HAP-1 (cell line): Measurements from ENCODE around the gene RAD51B.

Experiments used
- DNase-seq, 2 experiments: peaks; one replicate each; pipeline ENCODE4 v3.0.0-alpha.2; 2016 to 2020; ENCODE audit warnings: low spot score in 2 of 2
- H3K27me3 ChIP-seq: fragments of 250-450 bp; sonication (Bioruptor Pico); 2 replicates; pipeline ENCODE4 v1.5.1; 2020; ENCODE audit warnings: low read depth, mild to moderate bottlenecking, moderate library complexity
- H3K36me3 ChIP-seq: fragments of 250-450 bp; sonication (Bioruptor Pico); replicated peaks from 2 replicates; pipeline ENCODE4 v1.5.1; 2020; ENCODE audit warnings: mild to moderate bottlenecking
- H3K4me1 ChIP-seq: fragments of 250-450 bp; sonication (Bioruptor Pico); 2 replicates; pipeline ENCODE4 v1.5.1; 2020; ENCODE audit warnings: mild to moderate bottlenecking
- H3K4me3 ChIP-seq: fragments of 250-450 bp; sonication (Bioruptor Pico); 2 replicates; pipeline ENCODE4 v1.5.1; 2020; ENCODE audit warnings: mild to moderate bottlenecking, moderate library complexity
- H3K9me3 ChIP-seq: fragments of 250-450 bp; sonication (Bioruptor Pico); 2 replicates; pipeline ENCODE4 v1.5.1; 2020; ENCODE audit warnings: mild to moderate bottlenecking, moderate library complexity
- in situ Hi-C: fragments of 300-500 bp; cut with MboI; formaldehyde crosslinking; loops from 3 replicates; pipeline ENCODE4 v1.14.3; 2020; ENCODE audit warnings: low sequenced_read_pairs, inconsistent platforms, mixed read lengths

The RAD51B gene

DNA sequence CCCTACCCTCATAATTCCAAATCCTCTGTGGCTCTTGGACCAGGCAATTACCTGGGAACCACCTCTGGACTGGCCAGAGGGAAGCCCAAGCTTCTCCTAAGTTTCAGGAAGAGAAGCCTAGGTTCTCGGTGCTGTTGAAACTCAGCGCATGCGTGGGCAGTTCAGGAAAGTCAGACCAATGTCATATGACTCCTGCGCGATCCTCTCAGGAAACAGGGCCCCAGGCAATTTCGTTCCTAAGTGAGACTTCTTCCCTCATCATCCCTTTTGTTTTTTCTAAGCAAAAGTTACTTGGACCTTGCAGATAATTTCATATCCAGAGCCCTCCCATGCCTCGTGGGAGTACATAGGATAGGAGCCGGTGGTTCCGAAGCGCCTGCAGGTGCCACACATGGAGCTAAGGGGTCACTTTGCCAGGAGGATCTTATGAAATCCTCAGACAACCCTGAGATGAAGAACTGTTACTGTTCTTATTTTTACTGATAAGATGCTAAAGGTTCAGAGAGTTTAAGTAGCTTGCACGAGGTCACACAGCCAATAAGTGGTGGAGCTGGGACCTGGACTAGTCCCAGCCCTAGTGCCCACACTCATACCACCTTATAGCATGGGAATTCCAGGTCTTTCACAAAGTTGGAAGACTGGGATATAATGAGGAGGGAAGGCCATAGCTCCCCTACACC is 805.1 kb downstream of the RAD51B start:
- in situ Hi-C loops, result no loop called here

DNA sequence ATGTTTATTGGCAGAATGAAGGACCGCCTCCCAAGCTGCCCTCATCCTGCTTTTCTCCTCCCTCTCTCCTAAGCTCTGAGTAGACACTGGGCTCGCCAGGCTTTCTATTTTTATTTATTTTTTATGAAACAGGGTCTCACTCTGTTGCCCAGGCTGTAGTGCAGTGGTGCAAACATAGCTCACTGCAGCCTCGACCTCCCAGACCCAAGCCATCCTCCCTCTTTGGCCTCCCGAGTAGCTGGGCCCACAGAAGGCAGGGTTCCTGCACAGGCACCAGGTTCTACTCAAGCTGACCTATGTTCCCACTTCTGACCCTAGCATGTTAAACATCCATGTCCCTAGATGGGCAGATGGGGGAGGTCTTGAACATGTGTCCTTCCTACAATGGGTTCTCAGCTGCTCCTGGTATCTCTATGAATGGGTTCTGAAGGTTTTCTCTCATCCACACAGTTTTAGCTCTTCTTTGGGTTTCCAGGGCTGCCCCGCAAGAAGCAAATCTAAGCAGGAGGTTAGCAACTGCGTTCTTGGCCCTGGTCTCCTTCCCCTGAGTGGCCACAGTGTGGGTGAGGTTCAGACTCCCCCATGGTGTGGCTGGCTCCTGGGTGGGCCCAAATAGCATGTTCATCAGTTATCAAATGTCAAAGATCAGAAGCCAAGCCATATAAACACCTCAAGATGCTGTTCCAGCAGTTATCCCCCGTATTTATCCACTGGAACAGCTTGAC is 805.9 kb downstream of the RAD51B start:
- Histone ChIP-seq H3K36me3 (no peaks in the 10 kb centered on the region), H3K4me3 (no peak overlapping the region), H3K4me1 (no peaks in the 10 kb centered on the region), H3K27me3 (no peaks in the 10 kb centered on the region), H3K9me3 (no peaks in the 10 kb centered on the region)
- DNase-seq, result no peak
- in situ Hi-C loops, result no loop called here

More for the DNA sequence above, 805.1 kb downstream of the RAD51B start:
- no peak overlapping the region for H3K4me3 ChIP-seq
- H3K4me1 ChIP-seq, result no peaks in the 10 kb centered on the region
- DNase-seq, result no peak
- no peaks in the 10 kb centered on the region for H3K9me3 ChIP-seq
- H3K27me3 ChIP-seq, result no peaks in the 10 kb centered on the region
- H3K36me3 ChIP-seq, result no peaks in the 10 kb centered on the region

DNA sequence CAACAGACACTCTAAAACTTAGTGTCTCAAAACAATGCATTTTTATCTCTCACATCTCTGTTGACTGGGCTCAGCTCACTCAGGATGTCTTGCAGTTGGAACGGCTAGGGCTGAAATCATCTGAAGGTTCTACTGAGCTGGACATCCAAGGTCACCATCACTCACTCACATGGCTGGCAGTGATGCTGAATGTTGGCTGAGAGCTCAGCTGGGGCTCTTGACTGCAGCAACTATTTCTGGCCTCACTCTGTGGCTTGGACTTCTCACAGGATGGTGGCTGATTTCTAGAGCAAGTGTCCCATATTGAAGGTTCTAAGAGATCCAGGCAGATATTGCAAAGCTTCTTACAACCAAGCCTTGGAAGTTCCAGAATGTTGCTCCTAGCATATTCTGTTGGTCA is 806.8 kb downstream of the RAD51B start:
- no peaks in the 10 kb centered on the region for H3K9me3 ChIP-seq
- no peaks in the 10 kb centered on the region for H3K27me3 ChIP-seq
- H3K36me3 ChIP-seq, result no peaks in the 10 kb centered on the region
- no peak for DNase-seq
- no peaks in the 10 kb centered on the region for H3K4me1 ChIP-seq
- in situ Hi-C loops, result no loop called here
- no peak overlapping the region for H3K4me3 ChIP-seq

DNA sequence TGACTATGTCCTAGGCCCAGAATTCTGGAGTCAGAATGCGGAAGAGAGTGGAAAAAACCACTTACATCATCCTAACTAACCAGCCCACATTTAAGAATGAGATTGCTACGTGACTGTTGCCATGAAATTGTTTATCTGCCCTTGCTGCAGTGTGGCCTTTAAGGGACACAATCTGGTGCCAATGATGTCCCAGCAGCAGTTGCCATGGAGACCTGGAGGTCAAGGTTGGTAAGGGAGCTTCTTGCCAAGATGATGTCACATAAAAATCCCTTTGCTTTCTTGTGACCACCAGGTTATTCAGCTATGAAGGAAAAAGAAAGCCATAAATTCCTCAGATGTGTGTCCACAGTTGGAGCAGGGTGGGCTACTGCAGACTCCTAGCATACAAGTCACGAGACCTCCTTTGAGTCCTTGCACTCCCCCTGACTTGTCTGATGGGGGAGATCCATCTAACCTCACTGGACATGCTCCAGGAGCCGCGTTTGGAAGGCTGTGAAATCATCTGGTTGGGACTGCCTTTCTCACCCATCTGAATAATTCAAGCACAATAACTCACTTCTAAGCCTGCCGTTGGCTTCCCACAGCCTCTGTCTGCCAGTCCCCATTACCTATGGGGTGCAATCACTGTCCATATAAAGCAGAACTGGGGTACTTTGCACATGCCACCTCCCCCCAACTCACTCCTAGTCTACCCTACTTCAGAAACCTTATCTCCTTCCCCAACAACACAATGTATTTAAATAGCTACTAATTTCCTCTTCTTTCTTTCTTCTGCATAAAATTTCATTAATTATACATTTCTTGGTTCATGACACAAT is 807.7 kb downstream of the RAD51B start:
- in situ Hi-C loops, result no loop called here
- H3K36me3 ChIP-seq, result no peaks in the 10 kb centered on the region
- H3K27me3 ChIP-seq, result no peaks in the 10 kb centered on the region
- H3K4me3 ChIP-seq, result no peak overlapping the region
- DNase-seq, result no peak
- H3K4me1 ChIP-seq, result no peaks in the 10 kb centered on the region
- H3K9me3 ChIP-seq, result no peaks in the 10 kb centered on the region

DNA sequence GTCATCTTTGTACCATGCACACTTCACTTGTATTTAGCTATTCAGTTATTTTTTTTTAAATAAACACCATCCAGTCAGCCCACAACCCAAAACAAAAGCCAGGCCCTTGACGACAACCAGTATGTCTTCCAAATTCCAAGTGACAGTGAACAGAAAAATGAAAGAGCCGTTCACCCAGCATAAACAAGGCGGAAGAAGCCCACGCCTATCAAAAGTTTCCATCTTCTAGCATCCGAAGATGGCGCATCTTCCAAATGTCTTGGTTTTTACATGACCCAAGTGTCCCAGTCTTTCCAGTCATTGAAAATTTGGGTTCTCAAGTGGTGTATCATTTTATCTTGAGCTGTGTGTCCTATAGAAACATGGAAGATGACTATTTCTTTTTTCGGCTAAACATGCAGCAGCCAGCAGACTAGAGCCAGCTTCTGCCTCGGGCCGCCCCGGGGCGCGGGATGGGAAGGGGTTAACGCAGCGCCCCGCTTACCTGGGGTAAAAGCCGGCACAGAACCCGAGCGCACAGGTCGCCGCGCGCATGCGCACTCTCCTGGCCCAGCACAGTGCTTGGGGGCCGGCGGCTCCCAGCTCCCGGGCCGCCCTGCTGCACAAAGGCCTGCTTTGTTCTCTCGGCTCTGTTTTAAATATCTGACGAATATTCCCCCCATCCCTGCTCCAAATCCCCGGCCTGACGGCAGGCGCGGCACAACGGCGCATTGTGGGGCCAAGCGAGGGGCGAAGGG is 808.5 kb downstream of the RAD51B start:
- Histone ChIP-seq H3K36me3 (no peaks in the 10 kb centered on the region), H3K27me3 (no peaks in the 10 kb centered on the region), H3K9me3 (no peaks in the 10 kb centered on the region), H3K4me1 (no peaks in the 10 kb centered on the region), H3K4me3 (no peak overlapping the region)
- in situ Hi-C loops, result no loop called here
- DNase-seq, result no peak

DNA sequence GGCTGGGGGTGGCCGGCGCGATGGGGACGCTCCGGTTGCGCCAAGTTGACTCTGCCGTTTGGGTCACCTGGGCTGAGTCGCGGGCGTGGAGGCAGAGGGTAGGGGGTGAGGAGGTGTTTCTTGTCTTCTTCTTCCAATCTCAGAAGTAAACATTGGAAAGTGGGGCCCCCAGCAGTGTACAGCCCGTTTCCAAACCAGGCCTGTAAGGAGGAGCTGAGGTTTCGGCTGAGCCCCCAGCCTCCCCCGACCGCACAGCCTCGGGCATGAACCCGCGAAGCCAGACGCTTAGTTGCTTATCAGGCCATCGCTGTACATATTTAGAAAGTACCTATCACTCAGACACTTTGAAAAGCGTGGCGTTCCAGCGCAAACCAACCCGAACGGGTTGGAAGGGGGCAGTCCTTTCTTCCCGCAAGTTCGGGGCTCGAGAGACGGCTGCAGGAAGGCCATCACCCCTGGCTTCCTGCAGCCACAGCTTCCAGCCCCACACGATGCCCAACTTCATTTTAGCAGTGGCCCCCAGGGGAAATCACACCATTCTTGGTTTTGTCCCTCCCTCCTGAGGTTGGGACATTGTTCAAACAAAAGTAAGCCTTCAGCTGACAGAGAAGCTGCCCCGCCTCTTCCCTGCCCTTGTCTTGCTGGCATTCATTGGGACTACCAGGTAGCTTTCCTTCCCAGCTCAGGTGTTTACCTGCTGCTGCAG is 809.2 kb downstream of the RAD51B start:
- Histone ChIP-seq H3K4me3 (no peak overlapping the region), H3K4me1 (no peaks in the 10 kb centered on the region)
- DNase-seq, result no peak

DNA sequence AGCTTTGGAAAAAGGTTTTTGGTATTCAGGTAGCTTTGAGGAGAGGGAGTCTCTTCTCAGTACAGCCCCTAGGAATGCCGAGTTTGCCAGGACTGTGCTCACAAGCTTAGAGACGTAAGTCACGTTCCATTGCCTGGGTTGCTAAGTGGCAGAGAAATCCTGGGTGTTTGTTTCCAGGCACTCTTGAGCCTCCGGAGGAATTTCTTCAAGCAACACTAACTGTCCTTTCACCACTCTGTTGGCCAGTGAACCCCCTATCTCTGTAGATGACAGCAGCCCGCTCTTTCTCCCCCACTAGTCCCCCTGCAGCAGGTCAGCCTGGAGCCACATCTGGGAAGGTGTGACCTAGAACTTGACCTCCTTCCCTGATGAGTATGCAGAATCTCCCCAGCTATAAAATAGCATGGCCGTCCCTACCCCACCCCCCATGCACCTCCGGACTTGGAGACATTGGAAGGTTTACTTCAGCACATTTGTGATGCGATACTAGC is 810.5 kb downstream of the RAD51B start:
- no peak for DNase-seq
- Histone ChIP-seq H3K36me3 (no peaks in the 10 kb centered on the region), H3K27me3 (no peaks in the 10 kb centered on the region), H3K4me3 (no peak overlapping the region), H3K9me3 (no peaks in the 10 kb centered on the region), H3K4me1 (no peaks in the 10 kb centered on the region)
- in situ Hi-C loops, result no loop called here

More for the DNA sequence above, 809.2 kb downstream of the RAD51B start:
- no peaks in the 10 kb centered on the region for H3K36me3 ChIP-seq
- in situ Hi-C loops, result no loop called here
- no peaks in the 10 kb centered on the region for H3K9me3 ChIP-seq
- H3K27me3 ChIP-seq, result no peaks in the 10 kb centered on the region

DNA sequence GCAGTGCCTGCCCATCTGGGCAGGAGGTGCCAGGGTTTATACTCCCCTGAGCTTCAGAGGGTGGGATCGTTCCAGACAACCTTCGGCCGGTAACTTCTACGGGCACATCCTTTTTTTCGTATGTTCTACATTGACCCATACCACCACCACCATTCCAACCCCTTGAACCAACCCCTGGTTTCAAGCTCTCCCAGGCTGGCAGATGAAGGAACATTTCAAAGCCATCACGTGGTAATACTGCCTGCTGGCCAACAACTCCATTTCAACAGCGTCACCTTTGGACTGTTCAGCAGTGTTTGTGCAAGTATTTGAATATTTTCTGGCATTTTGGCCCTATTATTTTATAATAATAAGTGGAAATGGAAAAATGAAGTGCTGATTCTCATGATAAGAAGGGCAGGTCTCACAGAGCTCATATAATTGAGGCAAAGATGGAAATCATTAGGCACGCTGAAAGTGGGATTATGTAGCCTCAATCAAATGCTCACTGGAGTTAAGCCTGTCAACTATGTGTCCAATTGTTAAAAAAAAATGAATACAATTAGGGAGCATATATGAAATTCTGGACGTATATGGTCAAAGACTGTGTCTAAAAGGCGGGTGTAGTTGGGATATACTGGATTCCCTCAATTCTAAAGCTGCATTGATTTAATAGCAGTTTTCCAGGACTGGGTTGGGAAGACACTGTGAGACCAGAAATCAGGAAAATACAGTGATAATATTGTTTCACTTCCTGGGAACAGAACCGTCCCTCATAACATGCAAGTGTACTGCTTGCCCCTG is 811.2 kb downstream of the RAD51B start:
- no peak for DNase-seq
- Histone ChIP-seq H3K36me3 (no peaks in the 10 kb centered on the region), H3K4me1 (no peaks in the 10 kb centered on the region), H3K27me3 (no peaks in the 10 kb centered on the region), H3K4me3 (no peak overlapping the region), H3K9me3 (no peaks in the 10 kb centered on the region)
- in situ Hi-C loops, result no loop called here

DNA sequence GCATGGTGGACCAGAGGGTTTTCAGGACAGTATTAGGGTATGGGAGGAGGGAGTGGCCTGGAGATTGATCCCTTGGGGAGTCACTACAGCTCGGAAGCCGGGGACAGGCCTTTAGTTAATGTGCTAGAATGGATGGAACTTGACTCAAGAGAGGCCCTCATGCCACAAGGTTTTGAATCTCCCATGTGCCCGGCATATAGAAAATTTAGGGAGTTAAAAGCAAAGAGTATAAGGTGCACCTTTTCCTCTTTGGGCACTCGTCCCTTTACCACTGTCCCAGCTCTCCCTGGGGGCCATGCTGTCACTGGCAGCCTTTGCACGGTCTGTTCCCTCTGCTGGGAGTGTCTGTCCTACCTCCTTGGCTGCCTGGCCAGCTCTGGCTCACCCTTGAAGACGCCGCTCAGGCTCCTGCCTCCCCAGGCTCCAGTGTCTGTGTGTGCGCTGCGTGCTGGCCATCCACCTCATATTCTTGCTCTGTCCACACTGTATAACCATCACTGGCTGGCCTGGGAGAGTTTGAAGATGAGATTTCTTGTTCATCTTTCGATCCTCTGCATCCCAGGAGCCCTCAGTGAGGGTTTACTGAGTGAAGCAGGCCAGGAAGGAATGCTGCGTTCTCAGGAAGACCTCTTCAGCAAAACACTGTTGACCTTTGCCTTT is 811.9 kb downstream of the RAD51B start:
- Histone ChIP-seq H3K9me3 (no peaks in the 10 kb centered on the region), H3K27me3 (no peaks in the 10 kb centered on the region), H3K4me1 (no peaks in the 10 kb centered on the region), H3K36me3 (no peaks in the 10 kb centered on the region), H3K4me3 (no peak overlapping the region)
- no peak for DNase-seq
- in situ Hi-C loops, result no loop called here

DNA sequence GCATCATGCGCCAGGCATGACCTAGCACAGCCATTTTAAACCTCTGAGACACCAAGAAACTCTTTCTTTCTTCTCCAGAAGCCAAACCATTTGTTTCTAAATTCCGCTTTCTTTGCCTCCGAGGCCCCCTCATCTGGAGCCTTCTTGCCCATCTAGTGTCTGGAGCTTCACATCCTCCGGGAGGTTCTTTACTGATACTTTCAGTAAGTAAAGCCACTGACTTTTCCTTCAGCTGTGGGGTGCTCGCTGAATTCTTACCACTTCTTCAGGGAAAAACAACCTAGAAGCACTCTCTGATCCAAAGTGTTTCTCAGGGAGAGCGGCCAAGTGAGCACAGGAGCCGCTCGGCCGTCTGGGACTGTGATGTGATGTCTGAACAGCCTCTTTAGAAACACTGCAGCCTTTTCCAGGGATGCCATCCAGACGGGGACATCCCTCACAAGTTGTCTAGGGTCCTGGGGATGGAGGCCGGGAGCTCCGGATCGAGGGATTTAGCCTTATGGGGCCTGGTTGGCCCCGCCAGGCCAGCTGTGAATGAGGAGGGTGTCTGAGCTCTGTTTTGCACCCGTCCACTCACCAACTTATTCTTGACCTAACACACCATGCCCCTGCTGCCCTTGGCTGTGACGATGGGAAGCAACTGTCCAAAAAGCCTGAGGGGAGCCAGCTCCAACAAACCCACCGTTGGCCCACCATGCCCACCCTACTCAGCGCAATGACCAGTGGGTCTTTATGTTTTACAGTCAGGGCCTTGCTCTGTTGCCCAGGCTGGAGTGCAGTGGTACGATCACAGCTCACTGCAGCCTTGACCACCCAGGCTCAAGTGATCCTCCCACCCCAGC is 812.7 kb downstream of the RAD51B start:
- in situ Hi-C loops, result no loop called here

DNA sequence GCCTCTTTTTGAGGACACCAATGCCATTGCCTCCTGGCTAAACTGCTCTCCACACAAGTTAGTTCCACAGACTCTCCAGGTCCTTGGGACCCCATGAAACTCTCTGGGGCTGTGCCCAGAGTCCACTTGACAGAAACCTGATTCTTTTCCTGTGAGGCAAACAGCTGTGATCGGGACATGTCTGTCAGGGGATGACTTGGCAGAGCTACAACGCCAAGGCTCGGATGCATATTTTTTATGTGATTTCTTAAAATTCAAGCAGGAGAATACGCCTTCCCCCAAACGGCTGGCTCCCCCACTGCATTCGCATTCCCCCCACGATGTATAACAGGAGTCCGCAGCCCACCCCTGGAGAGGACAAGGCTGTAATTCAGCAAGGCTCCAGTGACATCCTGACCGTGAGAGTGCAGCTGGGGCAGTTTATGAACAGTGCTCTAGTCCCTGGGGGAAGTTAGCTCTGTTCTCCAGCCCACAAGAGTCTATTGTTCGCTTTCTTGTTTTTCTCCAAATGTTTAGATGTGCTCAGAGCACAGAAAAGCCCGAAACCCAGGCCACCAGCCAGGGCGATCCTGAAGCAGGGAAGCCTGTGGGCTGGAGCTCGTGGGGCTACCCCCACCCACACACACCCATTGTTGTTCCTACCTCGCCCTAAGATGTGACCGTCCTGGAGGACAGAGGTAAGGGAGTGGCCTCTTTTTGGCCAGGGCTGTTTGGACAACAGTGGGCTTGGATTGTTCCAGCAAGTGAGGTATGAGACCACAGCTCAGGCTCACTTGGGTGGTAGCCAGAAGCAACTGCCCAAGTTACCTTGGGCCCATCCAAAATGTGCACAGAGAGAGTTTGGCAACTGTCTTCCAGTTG is 813.8 kb downstream of the RAD51B start:
- DNase-seq, result no peak
- in situ Hi-C loops, result no loop called here
- no peaks in the 10 kb centered on the region for H3K36me3 ChIP-seq
- no peak overlapping the region for H3K4me3 ChIP-seq
- H3K9me3 ChIP-seq, result no peaks in the 10 kb centered on the region
- H3K27me3 ChIP-seq, result no peaks in the 10 kb centered on the region
- H3K4me1 ChIP-seq, result no peaks in the 10 kb centered on the region

More for the DNA sequence above, 812.7 kb downstream of the RAD51B start:
- no peaks in the 10 kb centered on the region for H3K9me3 ChIP-seq
- H3K4me3 ChIP-seq, result no peak overlapping the region
- H3K4me1 ChIP-seq, result no peaks in the 10 kb centered on the region
- no peak for DNase-seq
- H3K36me3 ChIP-seq, result no peaks in the 10 kb centered on the region
- no peaks in the 10 kb centered on the region for H3K27me3 ChIP-seq
